WERI-Rb-1 (cell line): Measurements from ENCODE around the gene RTL5.
A peak's percentile ranks its signal among the peaks of the same experiment; 100 is the strongest.

Experiments
- DNase-seq: peaks from one replicate; pipeline ENCODE4 v3.0.0-alpha.2; 2020
- H3K27ac ChIP-seq: fragments of 250-450 bp; sonication (Bioruptor Pico); 2 replicates; pipeline ENCODE4 v1.5.1; 2020; ENCODE audit warnings: mild to moderate bottlenecking, moderate library complexity
- H3K27me3 ChIP-seq: fragments of 250-450 bp; sonication (Bioruptor Pico); 2 replicates; pipeline ENCODE4 v1.5.1; 2021; ENCODE audit warnings: mild to moderate bottlenecking, low read depth, moderate library complexity; ENCODE audit not compliant: insufficient read depth, severe bottlenecking
- H3K36me3 ChIP-seq: fragments of 250-450 bp; sonication (Bioruptor Pico); 2 replicates; pipeline ENCODE4 v1.5.1; 2020; ENCODE audit warnings: mild to moderate bottlenecking, moderate library complexity
- H3K4me3 ChIP-seq: 2 replicates; pipeline ENCODE4 v1.5.1; 2011; ENCODE audit warnings: low read depth, mild to moderate bottlenecking, control low read depth, low read length
- H3K9me3 ChIP-seq: fragments of 250-450 bp; sonication (Bioruptor Pico); 2 replicates; pipeline ENCODE4 v1.5.1; 2021; ENCODE audit warnings: mild to moderate bottlenecking, moderate library complexity; ENCODE audit not compliant: severe bottlenecking
- CTCF ChIP-seq: IDR thresholded peaks from 2 replicates; pipeline ENCODE4 v1.5.1; 2011; ENCODE audit warnings: low read depth, mild to moderate bottlenecking, control low read depth, inconsistent platforms, low read length

The RTL5 gene

GRCh38 chrX:72124540-72125201, 7.0 kb downstream of the RTL5 start:
- DNase-seq = no peak
- Histone ChIP-seq H3K9me3 (no peaks in the 10 kb centered on the region), H3K27me3 (no peaks in the 10 kb centered on the region), H3K36me3 (no peaks in the 10 kb centered on the region; the same call in 1 of the 2 replicates), H3K27ac (peak overlapping the region; percentile 81), H3K4me3 (no peak overlapping the region)
- TF ChIP-seq CTCF = no peak

- peak; percentile 78 for DNase-seq
- H3K27me3 ChIP-seq = no peaks in the 10 kb centered on the region
- H3K27ac ChIP-seq = peak overlapping the region; percentile 81
- no peaks in the 10 kb centered on the region; the same call in 1 of the 2 replicates for H3K36me3 ChIP-seq
- no peak for TF ChIP-seq CTCF
- no peak overlapping the region for H3K4me3 ChIP-seq
- H3K9me3 ChIP-seq = no peaks in the 10 kb centered on the region
Measured at GRCh38 chrX:72123471-72124185, 8.1 kb downstream of the RTL5 start.

- no peaks in the 10 kb centered on the region for H3K36me3 ChIP-seq
- H3K4me3 ChIP-seq = no peak overlapping the region
- peak overlapping the region; percentile 81 for H3K27ac ChIP-seq
- TF ChIP-seq CTCF = no peak
- no peak for DNase-seq
- no peaks in the 10 kb centered on the region for H3K27me3 ChIP-seq
- no peaks in the 10 kb centered on the region for H3K9me3 ChIP-seq
Measured at GRCh38 chrX:72122621-72123337, 8.9 kb downstream of the RTL5 start.

GRCh38 chrX:72121383-72121782, 10.3 kb downstream of the RTL5 start:
- DNase-seq = no peak
- Histone ChIP-seq H3K27me3 (no peaks in the 10 kb centered on the region), H3K9me3 (no peaks in the 10 kb centered on the region), H3K36me3 (no peaks in the 10 kb centered on the region), H3K4me3 (no peak overlapping the region), H3K27ac (no peak overlapping the region)
- no peak for TF ChIP-seq CTCF

- no peaks in the 10 kb centered on the region for H3K36me3 ChIP-seq
- no peak for DNase-seq
- H3K27ac ChIP-seq = no peak overlapping the region
- H3K4me3 ChIP-seq = no peak overlapping the region
- no peak for TF ChIP-seq CTCF
- no peaks in the 10 kb centered on the region for H3K9me3 ChIP-seq
- no peaks in the 10 kb centered on the region for H3K27me3 ChIP-seq
Measured at GRCh38 chrX:72120837-72121236, 10.9 kb downstream of the RTL5 start.
